Measurements from ENCODE around the gene HEMK1. TPM values are rescaled to one million over a fixed set of nuclear protein-coding genes. Genes with fewer than 3 reads are reported as not detected.

HEMK1 gene
- total RNA-seq, 4 donors from 2014 or later, result 4.6 to 10.6 (median 6.3) TPM

DNA sequence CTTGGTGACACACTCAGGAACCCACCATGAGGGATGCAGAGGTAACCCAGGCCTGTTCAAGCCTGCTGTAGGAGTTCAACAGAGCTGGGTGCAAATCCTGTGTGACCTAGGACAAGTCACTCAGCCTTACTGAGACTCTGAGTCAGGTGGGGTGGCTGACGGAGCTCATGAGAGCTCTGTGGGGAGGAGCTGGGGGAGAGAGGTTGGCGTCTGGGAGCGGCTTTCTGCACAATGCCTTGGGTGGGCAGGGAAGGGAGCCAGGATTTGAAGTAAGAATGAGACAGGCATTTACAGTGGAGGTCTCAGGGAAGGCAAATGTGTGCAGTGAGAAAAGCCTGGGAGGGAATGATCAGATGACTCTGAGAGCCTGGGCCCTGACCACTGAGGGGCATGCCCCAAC lies 20.1 kb upstream of the HEMK1 start:
- no peaks in the 10 kb centered on the region for H3K9me3 ChIP-seq
- no peak overlapping the region for H3K27ac ChIP-seq (replicated peaks in 1 of 4)
- no peak for DNase-seq (ENCODE audit: extremely low spot score)
- intact Hi-C loops (cut with DNase I), result no loop called here
- TF ChIP-seq EP300 (IDR thresholded peaks at IDR 0.05) (no peak), POLR2AphosphoS5 (IDR thresholded peaks at IDR 0.05) (no peak), POLR2A (IDR thresholded peaks at IDR 0.05; ENCODE audit: low read depth) (no peak)
- TF ChIP-seq, protein P1, sequence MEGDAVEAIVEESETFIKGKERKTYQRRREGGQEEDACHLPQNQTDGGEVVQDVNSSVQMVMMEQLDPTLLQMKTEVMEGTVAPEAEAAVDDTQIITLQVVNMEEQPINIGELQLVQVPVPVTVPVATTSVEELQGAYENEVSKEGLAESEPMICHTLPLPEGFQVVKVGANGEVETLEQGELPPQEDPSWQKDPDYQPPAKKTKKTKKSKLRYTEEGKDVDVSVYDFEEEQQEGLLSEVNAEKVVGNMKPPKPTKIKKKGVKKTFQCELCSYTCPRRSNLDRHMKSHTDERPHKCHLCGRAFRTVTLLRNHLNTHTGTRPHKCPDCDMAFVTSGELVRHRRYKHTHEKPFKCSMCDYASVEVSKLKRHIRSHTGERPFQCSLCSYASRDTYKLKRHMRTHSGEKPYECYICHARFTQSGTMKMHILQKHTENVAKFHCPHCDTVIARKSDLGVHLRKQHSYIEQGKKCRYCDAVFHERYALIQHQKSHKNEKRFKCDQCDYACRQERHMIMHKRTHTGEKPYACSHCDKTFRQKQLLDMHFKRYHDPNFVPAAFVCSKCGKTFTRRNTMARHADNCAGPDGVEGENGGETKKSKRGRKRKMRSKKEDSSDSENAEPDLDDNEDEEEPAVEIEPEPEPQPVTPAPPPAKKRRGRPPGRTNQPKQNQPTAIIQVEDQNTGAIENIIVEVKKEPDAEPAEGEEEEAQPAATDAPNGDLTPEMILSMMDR (IDR thresholded peaks at IDR 0.05), result no peak
- H3K4me1 ChIP-seq, result no peaks in the 10 kb centered on the region
- no peak overlapping the region for H3K4me3 ChIP-seq
- 75% methylated on average over 3 of the region's 3 CpGs for WGBS
- H3K27me3 ChIP-seq, result peaks cover 0 to 3% (median 0%) of the 10 kb centered on the region in 4 donors
- H3K36me3 ChIP-seq, result no peaks in the 10 kb centered on the region

DNA sequence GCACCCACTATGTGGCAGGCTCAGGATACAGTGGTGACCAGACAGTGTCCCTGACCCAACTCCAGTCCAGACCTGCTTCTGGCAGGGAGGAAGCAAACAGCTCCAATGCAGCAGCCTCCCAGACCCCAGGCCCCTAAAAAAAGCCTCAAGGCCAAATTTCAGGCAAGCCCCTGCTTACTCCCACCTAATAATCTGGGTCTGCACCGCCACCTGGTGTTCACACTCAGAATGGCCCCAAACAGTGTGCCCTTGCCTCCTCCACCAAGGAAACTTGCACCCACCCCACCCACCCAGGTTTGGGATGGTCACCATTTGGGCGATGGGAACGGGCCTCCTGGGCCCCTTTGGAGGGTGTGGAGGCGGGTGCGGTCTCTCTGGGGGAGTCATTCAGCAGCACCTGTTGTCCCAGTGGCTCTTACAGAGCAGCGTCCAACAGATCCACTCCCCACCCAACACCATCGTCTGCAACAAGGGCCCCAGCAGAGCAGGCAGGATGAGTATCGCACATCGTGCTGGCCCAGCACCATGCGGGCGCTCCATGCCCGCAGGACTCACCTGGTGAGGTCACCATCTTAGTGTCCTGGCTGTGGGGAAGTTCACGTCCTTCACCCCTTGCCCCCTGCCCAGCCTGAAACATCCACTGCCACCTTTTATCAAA lies 19.1 kb upstream of the HEMK1 start:
- 60% methylated on average over 10 of the region's 13 CpGs for WGBS
- DNase-seq (ENCODE audit: extremely low spot score), result no peak
- Histone ChIP-seq H3K9me3 (no peaks in the 10 kb centered on the region), H3K36me3 (no peaks in the 10 kb centered on the region), H3K27me3 (peaks cover 0 to 5% (median 0%) of the 10 kb centered on the region in 4 donors), H3K27ac (replicated peaks in 1 of 4) (no peak overlapping the region), H3K4me3 (no peak overlapping the region), H3K4me1 (no peaks in the 10 kb centered on the region)
- intact Hi-C loops (cut with DNase I), result no loop called here
- TF ChIP-seq POLR2A (IDR thresholded peaks at IDR 0.05; ENCODE audit: low read depth), result no peak
- TF ChIP-seq, protein P1 (IDR thresholded peaks at IDR 0.05), result peak; percentile 66 to 87 (median 69)
- no peak for TF ChIP-seq POLR2AphosphoS5 (IDR thresholded peaks at IDR 0.05)

DNA sequence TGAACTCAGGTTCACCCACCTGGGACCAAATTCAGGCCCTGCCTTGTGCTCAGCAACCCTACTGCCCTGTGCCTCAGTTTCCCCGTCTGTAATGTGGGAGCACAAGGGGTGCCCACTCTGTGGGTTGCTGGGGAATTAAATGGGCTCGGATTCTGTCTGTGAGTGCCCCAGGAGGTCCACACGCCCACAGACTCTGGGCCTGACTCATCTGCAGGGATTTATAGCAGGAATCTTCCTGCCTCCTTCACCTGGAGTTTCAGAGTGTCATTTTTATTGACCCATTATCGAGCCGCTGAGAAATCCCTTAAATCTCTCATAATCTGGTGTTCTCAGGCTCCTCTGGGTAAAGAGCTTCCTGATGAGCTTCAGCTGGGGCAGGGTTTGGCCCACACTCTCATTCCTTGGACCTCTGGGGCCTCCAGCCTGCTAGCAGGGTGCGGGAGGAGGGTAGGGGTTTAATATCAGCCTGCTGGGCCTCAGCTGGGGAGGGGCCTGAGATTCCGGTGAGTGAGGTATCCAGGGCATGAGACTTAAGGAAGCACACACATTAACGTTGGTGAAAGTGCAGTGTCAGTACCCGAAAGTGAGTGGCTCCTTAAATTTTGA lies 18.2 kb upstream of the HEMK1 start:
- Histone ChIP-seq H3K4me1 (no peaks in the 10 kb centered on the region), H3K9me3 (no peaks in the 10 kb centered on the region), H3K27me3 (peaks cover 0 to 11% (median 0%) of the 10 kb centered on the region in 4 donors), H3K36me3 (no peaks in the 10 kb centered on the region), H3K27ac (replicated peaks in 1 of 4) (no peak overlapping the region), H3K4me3 (no peak overlapping the region)
- intact Hi-C loops (cut with DNase I), result no loop called here
- no peak for DNase-seq (ENCODE audit: extremely low spot score)
- TF ChIP-seq EP300 (IDR thresholded peaks at IDR 0.05), result no peak
- no peak for TF ChIP-seq POLR2A (IDR thresholded peaks at IDR 0.05; ENCODE audit: low read depth)
- TF ChIP-seq, protein P1 (IDR thresholded peaks at IDR 0.05), result no peak
- TF ChIP-seq POLR2AphosphoS5 (IDR thresholded peaks at IDR 0.05), result no peak
- 59% methylated on average over 9 of the region's 9 CpGs for WGBS

DNA sequence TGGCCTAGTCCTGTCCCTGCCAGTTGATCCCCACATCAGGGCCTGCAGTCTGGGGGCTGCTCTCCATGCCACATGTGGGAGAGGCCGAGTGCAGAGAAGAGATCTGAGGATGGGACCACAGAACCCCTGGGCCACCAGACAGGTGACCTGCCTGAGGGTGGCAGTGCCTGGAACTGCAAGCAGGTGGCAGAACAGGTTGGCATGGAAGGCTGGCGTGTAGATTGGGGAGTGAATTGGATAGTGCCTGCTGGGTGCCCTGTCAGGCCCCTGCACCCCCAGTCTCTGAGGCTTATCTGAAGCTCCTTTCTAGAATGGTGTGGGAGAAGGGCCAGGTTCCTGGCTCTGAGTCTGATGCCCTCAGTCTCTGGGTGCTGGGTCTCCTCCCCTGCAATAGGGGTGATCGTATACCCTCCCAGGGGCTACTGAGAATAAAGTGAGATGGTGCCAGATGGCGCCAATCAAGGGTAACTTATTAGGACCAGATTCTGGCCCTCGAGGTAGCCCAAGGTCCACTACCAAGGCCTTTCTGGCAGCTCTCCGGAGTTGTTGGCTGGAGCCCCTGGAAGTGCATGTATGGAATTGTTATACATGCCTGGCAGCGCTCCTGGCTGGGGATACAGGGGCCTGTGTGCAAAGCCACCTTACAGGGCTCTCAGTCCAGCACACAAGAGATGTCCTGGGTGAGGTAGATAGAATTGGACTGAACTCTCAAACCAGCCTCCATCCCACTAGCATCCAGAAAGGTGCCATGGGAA lies 17.5 kb upstream of the HEMK1 start:
- H3K9me3 ChIP-seq, result no peaks in the 10 kb centered on the region
- no peak for DNase-seq (ENCODE audit: extremely low spot score)
- H3K27ac ChIP-seq (replicated peaks in 1 of 4), result no peak overlapping the region
- H3K36me3 ChIP-seq, result no peaks in the 10 kb centered on the region
- H3K4me1 ChIP-seq, result no peaks in the 10 kb centered on the region
- H3K4me3 ChIP-seq, result no peak overlapping the region
- intact Hi-C loops (cut with DNase I), result no loop called here
- H3K27me3 ChIP-seq, result peaks cover 0 to 11% (median 0%) of the 10 kb centered on the region in 4 donors
- 81% methylated on average over 6 of the region's 7 CpGs for WGBS
- TF ChIP-seq EP300 (IDR thresholded peaks at IDR 0.05) (no peak), POLR2A (IDR thresholded peaks at IDR 0.05; ENCODE audit: low read depth) (no peak), POLR2AphosphoS5 (IDR thresholded peaks at IDR 0.05) (no peak)
- TF ChIP-seq, protein P1 (IDR thresholded peaks at IDR 0.05), result no peak

Measured in esophagus muscularis mucosa (tissue), 4 donors.